K562 (cell line): Measurements from ENCODE around the gene NLRP7. TPM values are rescaled to one million over a fixed set of nuclear protein-coding genes. Genes with fewer than 3 reads are reported as not detected.
"Not testable (repeated sequence)": the region's sequence is repeated elsewhere in the genome, so short reads cannot be mapped to it uniquely, and the experiment has no call there.

Experiments
- ATAC-seq: fragments of 200-7000 bp; cut with Tn5 transposase; 3 replicates; pipeline ENCODE4 v1.9.1; 2020; ENCODE audit warnings: moderate library complexity
- BruUV-seq: library from RNA; stranded (reverse); fragments of 400-500 nt; replicated peaks from 2 replicates; lab custom pipeline; 2021; lab: Mats Ljungman, UMichigan
- CTCF ChIA-PET: fragments of 300-600 bp; formaldehyde crosslinking; extraction: SDS; loops from one replicate; lab custom pipeline; 2021; ENCODE audit warnings: low intra/inter-chr PET ratio; lab: Yijun Ruan, JAX
- POLR2A ChIA-PET: fragments of 300-600, 350-650 bp; sonication (Branson Sonifier 250); formaldehyde crosslinking; extraction: SDS; loops from one replicate; lab custom pipeline; 2021; ENCODE audit warnings: antibody characterized with exemption, inconsistent platforms; lab: Yijun Ruan, JAX
- DNase-seq, 4 experiments: peaks; one replicate each; pipeline versions ENCODE4 v3.0.0 to v3.0.0-alpha.2; 2011 to 2018; ENCODE audit warnings: low spot score in 3 of 4, mixed read lengths in 3 of 4; ENCODE audit errors: extremely low read depth in 1 of 4
- FAIRE-seq: peaks from 2 replicates; lab custom pipeline; 2011; peaks lifted over from hg19 to GRCh38; lab: Jason Lieb, UNC
- H2AFZ ChIP-seq: 2 replicates; pipeline ENCODE4 v1.6.0; 2011; ENCODE audit warnings: low read depth, low read length, control low read depth, inconsistent platforms
- H3K27ac ChIP-seq: fragments of 200-600 bp; 3 replicates; pipeline ENCODE4 v1.8.0; 2011; ENCODE audit warnings: low read depth, mild to moderate bottlenecking, control low read depth, inconsistent platforms, low read length, moderate library complexity, mixed read lengths; ENCODE audit errors: extremely low read depth
- H3K27me3 ChIP-seq, 2 experiments: fragments of 300-600 bp in 1 of 2; 2 replicates in 1 of 2; 3 replicates in 1 of 2; pipeline versions ENCODE4 v1.6.0 to v1.8.0; 2011; ENCODE audit warnings: inconsistent platforms in 2 of 2, low read length in 2 of 2, mild to moderate bottlenecking in 1 of 2, mixed read lengths in 1 of 2, moderate library complexity in 1 of 2; ENCODE audit not compliant: control insufficient read depth in 2 of 2, insufficient read depth in 2 of 2
- H3K36me3 ChIP-seq: fragments of 300-600 bp; 3 replicates; pipeline ENCODE4 v1.8.0; 2011; ENCODE audit warnings: mild to moderate bottlenecking, low read length, inconsistent platforms; ENCODE audit not compliant: control insufficient read depth, insufficient read depth
- H3K4me1 ChIP-seq, 2 experiments: fragments of 200-600 bp in 1 of 2; replicated peaks in 1 of 2; 2 replicates in 1 of 2; 3 replicates in 1 of 2; pipeline versions ENCODE4 v1.5.1 to v1.8.0; 2011; ENCODE audit warnings: inconsistent platforms in 2 of 2, low read length in 2 of 2, mild to moderate bottlenecking in 1 of 2, mixed read lengths in 1 of 2, moderate library complexity in 1 of 2; ENCODE audit not compliant: control insufficient read depth in 2 of 2, insufficient read depth in 2 of 2
- H3K4me2 ChIP-seq: 2 replicates; pipeline ENCODE4 v1.6.1; 2011; ENCODE audit warnings: low read length, control low read depth, inconsistent platforms, mixed read lengths; ENCODE audit not compliant: insufficient read depth
- H3K4me3 ChIP-seq: fragments of 200-600 bp; sonication (generic), shearing (Covaris generic); 2 replicates; pipeline ENCODE4 v1.5.1; 2016; ENCODE audit warnings: control low read depth, inconsistent platforms
- H3K79me2 ChIP-seq: fragments of 200-600 bp; 3 replicates; pipeline ENCODE4 v1.8.0; 2011; ENCODE audit warnings: low read length, inconsistent platforms; ENCODE audit not compliant: control insufficient read depth, insufficient read depth
- H3K9ac ChIP-seq, 2 experiments: 2 replicates each; pipeline versions ENCODE4 v1.6.0 to v1.6.1; 2011; ENCODE audit warnings: low read depth in 2 of 2, low read length in 2 of 2, control low read depth in 1 of 2, inconsistent platforms in 1 of 2, mild to moderate bottlenecking in 1 of 2, mixed read lengths in 1 of 2; ENCODE audit not compliant: insufficient read depth in 1 of 2
- H3K9me1 ChIP-seq: one replicate; pipeline ENCODE4 v1.6.0; 2011; ENCODE audit warnings: inconsistent platforms, mild to moderate bottlenecking, low read length, moderate library complexity; ENCODE audit not compliant: control insufficient read depth, insufficient read depth
- H3K9me3 ChIP-seq: replicated peaks from 2 replicates; pipeline ENCODE4 v1.5.1; 2011; ENCODE audit warnings: low read depth, low read length, inconsistent platforms; ENCODE audit not compliant: control insufficient read depth, insufficient read depth
- H4K20me1 ChIP-seq: replicated peaks from 2 replicates; pipeline ENCODE4 v1.6.1; 2011; ENCODE audit warnings: low read length, inconsistent platforms, mixed read lengths; ENCODE audit not compliant: control insufficient read depth, insufficient read depth
- ARID1B ChIP-seq: fragments of 450-650 bp; IDR thresholded peaks from 2 replicates; pipeline ENCODE4 v1.6.1; 2016; ENCODE audit warnings: antibody characterized with exemption, mild to moderate bottlenecking, inconsistent platforms
- ATF7 ChIP-seq: fragments of 450-650 bp; IDR thresholded peaks from 2 replicates; pipeline ENCODE4 v1.7.1; 2014; ENCODE audit warnings: mild to moderate bottlenecking, moderate library complexity
- CBFA2T2 ChIP-seq: fragments of 450-650 bp; conservative IDR thresholded peaks from 2 replicates; pipeline ENCODE4 v1.6.1; 2017; ENCODE audit warnings: mild to moderate bottlenecking
- E2F6 ChIP-seq, 2 experiments: IDR thresholded peaks; 2 replicates each; pipeline ENCODE4 v1.6.1; 2011; ENCODE audit warnings: borderline replicate concordance in 1 of 2, control low read depth in 1 of 2, low read depth in 1 of 2, low read length in 1 of 2, mild to moderate bottlenecking in 1 of 2, mixed read lengths in 1 of 2, moderate library complexity in 1 of 2; ENCODE audit not compliant: insufficient read depth in 1 of 2, insufficient read length in 1 of 2, poor library complexity in 1 of 2, severe bottlenecking in 1 of 2; ENCODE audit errors: extremely low read depth in 1 of 2
- ELF1 ChIP-seq: fragments of 200-800 bp; sonication (Bioruptor generic); IDR thresholded peaks from 2 replicates; pipeline ENCODE4 v1.6.1; 2016; ENCODE audit warnings: missing genetic modification characterization, missing compliant biosample characterization
- KLF16 ChIP-seq: IDR thresholded peaks from 2 replicates; pipeline ENCODE4 v1.6.1; 2016; ENCODE audit warnings: antibody characterized with exemption
- LCOR ChIP-seq: sonication (generic); formaldehyde crosslinking; IDR thresholded peaks from 2 replicates; pipeline ENCODE4 v1.8.0; 2022; ENCODE audit warnings: mild to moderate bottlenecking, missing genetic modification reagents
- NFE2 ChIP-seq: IDR thresholded peaks from 2 replicates; pipeline ENCODE4 v1.6.1; 2014; ENCODE audit warnings: antibody characterized with exemption, low read depth
- POLR2AphosphoS5 ChIP-seq: IDR thresholded peaks from 2 replicates; pipeline ENCODE4 v1.6.1; 2011; ENCODE audit warnings: mild to moderate bottlenecking, low read depth, low read length, moderate library complexity; ENCODE audit not compliant: control insufficient read depth, insufficient read depth
- PRPF4 ChIP-seq: fragments of 200-400 bp; formaldehyde crosslinking; IDR thresholded peaks from one replicate; pipeline ENCODE4 v1.6.1; 2017; ENCODE audit warnings: low read length, low read depth, mild to moderate bottlenecking; ENCODE audit not compliant: insufficient read depth, poor library complexity, severe bottlenecking
- SMAD4 ChIP-seq: fragments of 250-450 bp; sonication (Bioruptor Pico); conservative IDR thresholded peaks from 2 replicates; pipeline ENCODE4 v1.8.0; 2021; ENCODE audit warnings: inconsistent platforms, mild to moderate bottlenecking, moderate library complexity
- SPI1 ChIP-seq: IDR thresholded peaks from 2 replicates; pipeline ENCODE4 v1.6.1; 2011; ENCODE audit warnings: low read depth, low read length, control low read depth, borderline replicate concordance
- USF2 ChIP-seq: sonication (generic); formaldehyde crosslinking; IDR thresholded peaks from 2 replicates; pipeline ENCODE4 v1.5.0; 2020; ENCODE audit warnings: missing genetic modification reagents
- ZEB2 ChIP-seq: fragments of 450-650 bp; IDR thresholded peaks from 2 replicates; pipeline ENCODE4 v1.6.1; 2016
- ZNF134 ChIP-seq: fragments of 250-450 bp; sonication (Bioruptor Pico); conservative IDR thresholded peaks from 2 replicates; pipeline ENCODE4 v1.4.0; 2020
- WGBS: fragments of 100-300 bp; shearing (Covaris generic); methylation state at CpG from one replicate; pipeline ENCODE4 v1.1.6; 2016; ENCODE audit warnings: low coverage, mixed read lengths; ENCODE audit not compliant: insufficient coverage; ENCODE audit errors: missing lambda C conversion rate; 5-methylcytosine and 5-hydroxymethylcytosine counted together
- in situ Hi-C: fragments of 300-500 bp; cut with MboI; formaldehyde crosslinking; loops from 4 replicates; pipeline ENCODE4 v1.15.0; 2018; ENCODE audit warnings: inconsistent platforms, mixed read lengths
- intact Hi-C: fragments of 100-400 bp; cut with micrococcal nuclease; formaldehyde crosslinking; loops from 2 replicates; pipeline ENCODE4 v1.14.2; 2022
- polyA plus RNA-seq, 8 experiments: library from polyadenylated mRNA; depleted of rRNA in 4 of 8; stranded (reverse) in 5 of 8; unstranded in 3 of 8; fragments of >200 nt; fragmentation: Nextera tagmentation in 2 of 8; fragmentation: Illumina TruSeq in 1 of 8; extraction: Ambion mirVana in 2 of 8; extraction: Trizol in 1 of 8; gene quantifications; 2 replicates each; pipeline versions ENCODE4 v1.2.1 to v1.2.3, GENCODE V29; 2011 to 2014; ENCODE audit warnings: inconsistent platforms in 1 of 8, missing spikeins in 1 of 8
- total RNA-seq, 7 experiments: library from RNA; depleted of rRNA in 6 of 7; stranded (reverse); fragments of >200 nt in 6 of 7; fragmentation: Illumina TruSeq in 2 of 7; extraction: Trizol in 2 of 7; gene quantifications; 2 replicates each; pipeline versions ENCODE4 v1.2.1 to v1.2.3, GENCODE V29; 2011 to 2021; ENCODE audit warnings: low replicate concordance in 1 of 7
- TF ChIP-seq, protein P1 (sequence below), 2 experiments: fragments of 450-650 bp in 1 of 2; sonication (generic) in 1 of 2; formaldehyde crosslinking; conservative IDR thresholded peaks; 2 replicates each; pipeline versions ENCODE4 v1.4.0 to v1.8.1; 2020 to 2022; ENCODE audit warnings: mild to moderate bottlenecking in 1 of 2, missing genetic modification reagents in 1 of 2
- TF ChIP-seq, protein P2 (sequence below): sonication (generic); formaldehyde crosslinking; IDR thresholded peaks from 2 replicates; pipeline ENCODE4 v1.9.0; 2022; ENCODE audit warnings: mild to moderate bottlenecking, missing genetic modification reagents

Gene NLRP7
- total and polyA plus RNA-seq, 9 of the 15 experiments (the other 6 are each of a cell fraction or from before 2014, with no cell fraction given) = 0.03 to 0.22 (median 0.09) TPM; not detected in 3

GRCh38 chr19:54949412-54949811 lies 2.1 kb upstream of the NLRP7 start (continued):
- TF ChIP-seq, protein P1, sequence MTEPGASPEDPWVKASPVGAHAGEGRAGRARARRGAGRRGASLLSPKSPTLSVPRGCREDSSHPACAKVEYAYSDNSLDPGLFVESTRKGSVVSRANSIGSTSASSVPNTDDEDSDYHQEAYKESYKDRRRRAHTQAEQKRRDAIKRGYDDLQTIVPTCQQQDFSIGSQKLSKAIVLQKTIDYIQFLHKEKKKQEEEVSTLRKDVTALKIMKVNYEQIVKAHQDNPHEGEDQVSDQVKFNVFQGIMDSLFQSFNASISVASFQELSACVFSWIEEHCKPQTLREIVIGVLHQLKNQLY (CRISPR knock-in tag; conservative IDR thresholded peaks at IDR 0.05) = no peak
- no peak for TF ChIP-seq ELF1 (tag)
- TF ChIP-seq ZNF134 (CRISPR knock-in tag) = no peak
- no peak for TF ChIP-seq PRPF4
- no peak for TF ChIP-seq CBFA2T2
- TF ChIP-seq, all 486 proteins: peak for 0

DNA sequence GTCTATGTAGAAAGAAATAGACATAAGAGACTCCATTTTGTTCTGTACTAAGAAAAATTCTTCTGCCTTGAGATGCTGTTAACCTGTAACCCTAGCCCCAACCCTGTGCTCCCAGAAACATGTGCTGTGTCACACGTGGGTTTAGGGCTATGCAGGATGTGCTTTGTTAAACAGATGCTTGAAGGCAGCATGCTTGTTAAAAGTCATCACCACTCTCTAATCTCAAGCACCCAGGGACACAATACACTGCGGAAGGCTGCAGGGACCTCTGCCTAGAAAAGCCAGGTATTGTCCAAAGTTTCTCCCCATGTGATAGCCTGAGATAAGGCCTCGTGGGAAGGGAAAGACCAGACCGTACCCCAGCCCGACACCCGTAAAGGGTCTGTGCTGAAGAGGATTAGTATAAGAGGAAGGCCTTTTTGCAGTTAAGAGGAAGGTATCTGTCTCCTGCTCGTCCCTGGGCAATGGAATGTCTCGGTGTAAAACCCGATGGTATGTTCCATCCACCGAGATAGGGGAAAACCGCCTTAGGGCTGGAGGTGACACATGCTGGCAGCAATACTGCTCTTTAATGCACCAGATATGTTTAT lies 3.5 kb downstream of the NLRP7 start:
- Histone ChIP-seq H3K27me3 (peaks cover 14 to 25% of the 10 kb centered on the region in 2 experiments; a peak in 4 of 5 replicates), H3K4me1 (peaks cover 5 to 10% of the 10 kb centered on the region in 2 experiments; a peak in 3 of 5 replicates), H3K9ac (peak overlapping the region in 1 of 2 experiments; percentile 34; a peak in 1 of 4 replicates), H3K27ac (peak overlapping the region; percentile 40), H2AFZ (peak overlapping the region; percentile 64), H3K4me2 (peak overlapping the region; percentile 68)
- ATAC-seq = peak; percentile 76
- DNase-seq = peak in 1 of 4 experiments; percentile 83
- BruUV-seq, H3K79me2 ChIP-seq, POLR2A ChIA-PET, intact Hi-C loops, H3K9me3 ChIP-seq, H3K9me1 ChIP-seq, H4K20me1 ChIP-seq, H3K36me3 ChIP-seq, CTCF ChIA-PET, in situ Hi-C loops, H3K4me3 ChIP-seq: not testable (repeated sequence)
- FAIRE-seq = peak; percentile 86
- under 1% methylated on average over 11 of the region's 11 CpGs for WGBS
- TF ChIP-seq POLR2AphosphoS5 = peak; percentile 46; the same call in 1 of the 2 replicates
- 0 out of 2 replicates have a peak, but pooled peaks have one; percentile 34 for TF ChIP-seq KLF16
- TF ChIP-seq ARID1B = peak; percentile 80
- TF ChIP-seq USF2 (CRISPR knock-in tag) = 0 out of 2 replicates have a peak, but pooled peaks have one; percentile 8
- TF ChIP-seq SPI1 = 0 out of 2 replicates have a peak, but pooled peaks have one; percentile 7
- peak; percentile 58; the same call in 1 of the 2 replicates for TF ChIP-seq LCOR (CRISPR knock-in tag)
- TF ChIP-seq ATF7 = peak; percentile 72; the same call in 1 of the 2 replicates
- TF ChIP-seq SMAD4 (CRISPR knock-in tag) = peak; percentile 66; the same call in 1 of the 2 replicates
- TF ChIP-seq NFE2 = peak; percentile 35; the same call in 1 of the 2 replicates
- TF ChIP-seq E2F6 (IDR thresholded peaks at IDR 0.05; ENCODE audit: borderline replicate concordance in 1 of 2, extremely low read depth in 1 of 2, insufficient read depth in 1 of 2, insufficient read length in 1 of 2, low read depth in 1 of 2, low read length in 1 of 2, poor library complexity in 1 of 2, severe bottlenecking in 1 of 2) = peak in 1 of 2 experiments; percentile 39
- peak; percentile 51; the same call in 1 of the 2 replicates for TF ChIP-seq ZEB2
- TF ChIP-seq, protein P2, sequence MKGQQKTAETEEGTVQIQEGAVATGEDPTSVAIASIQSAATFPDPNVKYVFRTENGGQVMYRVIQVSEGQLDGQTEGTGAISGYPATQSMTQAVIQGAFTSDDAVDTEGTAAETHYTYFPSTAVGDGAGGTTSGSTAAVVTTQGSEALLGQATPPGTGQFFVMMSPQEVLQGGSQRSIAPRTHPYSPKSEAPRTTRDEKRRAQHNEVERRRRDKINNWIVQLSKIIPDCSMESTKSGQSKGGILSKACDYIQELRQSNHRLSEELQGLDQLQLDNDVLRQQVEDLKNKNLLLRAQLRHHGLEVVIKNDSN = peak; percentile 28; the same call in 1 of the 2 replicates
